NT2/D1 (cell line): Measurements from ENCODE around the gene ZNF385B.

Experiments
- DNase-seq: peaks from one replicate; pipeline ENCODE4 v3.0.0-alpha.2; 2011; ENCODE audit warnings: low read depth, low spot score
- H3K27me3 ChIP-seq: 2 replicates; pipeline ENCODE4 v1.6.0; 2011; ENCODE audit warnings: mild to moderate bottlenecking; ENCODE audit not compliant: insufficient read length, insufficient read depth
- H3K36me3 ChIP-seq: 2 replicates; pipeline ENCODE4 v1.6.1; 2011; ENCODE audit warnings: mild to moderate bottlenecking, low read length, mixed read lengths; ENCODE audit not compliant: insufficient read depth, insufficient read length
- H3K4me1 ChIP-seq: 2 replicates; pipeline ENCODE4 v1.5.1; 2011; ENCODE audit not compliant: insufficient read depth, insufficient read length
- H3K4me3 ChIP-seq: 2 replicates; pipeline ENCODE4 v1.5.1; 2011; ENCODE audit warnings: low read depth; ENCODE audit not compliant: insufficient read length
- H3K9ac ChIP-seq: 2 replicates; pipeline ENCODE4 v1.6.0; 2011; ENCODE audit warnings: low read depth; ENCODE audit not compliant: insufficient read length
- H3K9me3 ChIP-seq: 2 replicates; pipeline ENCODE4 v1.5.1; 2011; ENCODE audit warnings: mild to moderate bottlenecking, low read length; ENCODE audit not compliant: insufficient read depth
- SUZ12 ChIP-seq: IDR thresholded peaks from 2 replicates; pipeline ENCODE4 v1.6.1; 2011; ENCODE audit not compliant: insufficient read length, insufficient read depth; ENCODE audit errors: extremely low read depth
- YY1 ChIP-seq: IDR thresholded peaks from 2 replicates; pipeline ENCODE4 v1.6.1; 2011; ENCODE audit not compliant: insufficient read length, insufficient read depth
- ZNF274 ChIP-seq: IDR thresholded peaks from 2 replicates; pipeline ENCODE4 v1.6.1; 2011; ENCODE audit warnings: mild to moderate bottlenecking, low read depth, low read length

Gene ZNF385B

DNA sequence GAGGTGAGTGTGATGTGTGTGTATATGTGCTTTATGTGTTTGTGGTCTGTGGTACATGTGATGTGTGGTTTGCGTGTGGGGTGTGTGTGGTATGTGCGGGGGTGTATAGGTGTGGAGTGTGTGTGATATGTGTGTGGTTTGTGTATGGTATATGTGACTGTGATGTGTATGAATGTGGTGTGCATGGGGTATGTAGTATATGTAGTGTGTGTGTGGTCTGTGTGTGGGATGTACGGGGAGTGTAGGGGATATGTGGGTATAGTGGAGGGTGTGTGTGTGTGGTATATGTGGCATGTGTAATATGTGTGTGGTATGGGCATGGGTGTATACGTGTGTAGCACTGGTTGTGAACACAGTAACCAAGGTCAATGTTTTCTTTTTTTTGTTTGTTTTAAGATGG is 87.4 kb downstream of the ZNF385B start:
- H3K4me3 ChIP-seq: no peak overlapping the region
- DNase-seq: no peak
- H3K36me3 ChIP-seq: no peaks in the 10 kb centered on the region
- TF ChIP-seq YY1 (no peak), ZNF274 (no peak), SUZ12 (no peak)
- no peak overlapping the region for H3K9ac ChIP-seq
- no peaks in the 10 kb centered on the region for H3K9me3 ChIP-seq
- H3K27me3 ChIP-seq: no peaks in the 10 kb centered on the region
- no peaks in the 10 kb centered on the region for H3K4me1 ChIP-seq

DNA sequence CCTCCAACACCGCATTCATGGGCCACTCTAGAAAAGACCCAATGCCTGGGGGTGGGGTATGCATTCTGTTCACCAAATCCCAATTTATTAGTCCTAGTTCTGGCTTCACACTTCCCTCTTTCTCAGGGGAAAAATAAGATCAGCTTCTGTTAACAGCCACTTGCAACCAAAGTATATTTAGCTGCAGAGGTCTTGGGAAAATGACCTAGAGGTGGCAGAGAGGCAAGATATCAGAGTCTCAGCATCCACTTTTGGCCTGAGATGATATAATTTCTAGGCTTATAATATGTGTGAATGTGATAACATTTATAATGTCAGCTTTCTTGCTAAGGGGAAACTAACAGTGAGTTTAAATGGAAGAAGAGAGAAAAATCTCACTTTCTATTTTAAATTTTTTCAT is 89.1 kb downstream of the ZNF385B start:
- Histone ChIP-seq H3K27me3 (no peaks in the 10 kb centered on the region), H3K36me3 (no peaks in the 10 kb centered on the region), H3K4me3 (no peak overlapping the region), H3K9me3 (no peaks in the 10 kb centered on the region), H3K4me1 (no peaks in the 10 kb centered on the region), H3K9ac (no peak overlapping the region)
- no peak for TF ChIP-seq SUZ12
- TF ChIP-seq ZNF274: no peak
- no peak for TF ChIP-seq YY1
- no peak for DNase-seq

DNA sequence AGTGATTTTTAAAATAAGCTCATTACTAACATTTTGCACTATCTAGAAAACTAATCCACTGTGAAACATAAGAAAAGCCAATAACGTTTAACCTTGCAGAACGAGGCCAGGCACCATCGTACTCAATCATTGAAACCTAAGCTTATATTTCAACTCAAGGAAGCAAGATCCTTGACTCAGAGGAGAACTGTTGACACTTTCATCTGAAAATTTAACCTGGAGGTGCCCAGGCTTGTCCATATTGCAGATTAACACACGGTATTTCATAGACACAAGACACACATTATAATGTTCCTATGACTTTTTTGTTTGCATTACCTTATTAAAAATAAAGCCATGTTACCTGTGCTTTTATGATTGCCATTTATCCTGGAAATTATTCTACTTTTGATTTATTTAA is 89.6 kb downstream of the ZNF385B start:
- H3K27me3 ChIP-seq: no peaks in the 10 kb centered on the region
- H3K36me3 ChIP-seq: no peaks in the 10 kb centered on the region
- no peak for DNase-seq
- TF ChIP-seq SUZ12 (no peak), YY1 (no peak), ZNF274 (no peak)
- no peaks in the 10 kb centered on the region for H3K9me3 ChIP-seq
- H3K4me3 ChIP-seq: no peak overlapping the region
- H3K9ac ChIP-seq: no peak overlapping the region
- H3K4me1 ChIP-seq: no peaks in the 10 kb centered on the region

DNA sequence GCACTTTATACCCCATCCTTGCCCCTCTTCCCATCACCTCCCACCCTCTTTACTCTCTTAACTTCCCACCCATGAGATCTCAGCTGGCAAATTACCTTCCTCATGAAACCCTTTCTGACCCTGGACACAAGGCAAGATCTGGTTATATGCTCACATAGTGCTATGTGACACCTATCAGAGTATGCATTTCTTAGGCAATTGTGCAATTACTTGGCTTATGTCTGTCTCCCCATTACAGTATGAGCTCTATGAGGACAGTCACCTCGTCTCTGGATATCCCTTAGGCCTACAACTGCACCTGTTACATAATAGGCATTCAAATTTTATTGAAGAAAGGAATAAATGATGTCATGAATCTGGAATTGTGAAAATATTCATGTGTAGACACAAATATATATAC is 91.4 kb downstream of the ZNF385B start:
- TF ChIP-seq YY1 (no peak), ZNF274 (no peak), SUZ12 (no peak)
- no peaks in the 10 kb centered on the region for H3K4me1 ChIP-seq
- H3K9me3 ChIP-seq: no peaks in the 10 kb centered on the region
- H3K9ac ChIP-seq: no peak overlapping the region
- no peaks in the 10 kb centered on the region for H3K36me3 ChIP-seq
- no peaks in the 10 kb centered on the region for H3K27me3 ChIP-seq
- no peak overlapping the region for H3K4me3 ChIP-seq
- DNase-seq: no peak

DNA sequence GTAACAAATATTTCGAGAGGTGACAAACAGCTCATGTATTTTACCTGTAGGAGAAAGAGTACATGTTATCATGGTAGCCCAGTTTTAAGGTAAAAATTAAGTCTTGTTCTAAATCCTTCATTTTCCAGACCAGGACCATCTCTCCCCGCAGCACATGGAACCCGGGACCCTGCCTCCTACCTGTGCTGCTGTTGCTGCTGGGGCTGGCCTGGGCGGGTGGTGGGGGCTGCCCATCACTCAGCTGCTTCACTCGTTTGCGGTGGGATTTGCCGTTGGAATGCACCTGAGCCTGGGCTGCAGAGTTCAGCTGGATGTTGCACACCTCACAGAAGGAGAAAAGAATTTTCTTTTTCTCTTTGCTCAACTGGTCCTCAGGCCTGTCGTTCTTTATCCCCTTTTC is 92.1 kb downstream of the ZNF385B start:
- Histone ChIP-seq H3K9ac (no peak overlapping the region), H3K36me3 (no peaks in the 10 kb centered on the region)
- no peak for DNase-seq

DNA sequence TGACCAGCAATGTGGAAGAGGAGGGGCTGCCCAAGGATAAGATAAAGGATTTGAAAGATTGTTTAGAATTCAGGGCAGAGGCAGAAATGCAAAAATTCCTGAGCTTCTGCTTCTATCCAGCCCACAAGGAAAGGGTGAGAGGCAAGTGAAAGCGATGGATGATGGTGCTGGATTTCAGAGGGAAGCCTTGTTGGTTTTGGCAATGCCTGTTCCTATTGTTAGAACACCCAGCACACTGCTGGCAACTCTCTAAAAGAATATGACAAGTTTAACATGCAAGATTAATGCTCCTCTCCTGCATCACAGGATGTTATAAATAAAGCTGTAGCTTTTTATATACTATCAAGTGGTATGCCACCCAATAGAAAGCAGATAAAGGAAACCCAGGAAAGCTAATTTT is 92.6 kb downstream of the ZNF385B start:
- Histone ChIP-seq H3K4me1 (no peaks in the 10 kb centered on the region), H3K27me3 (no peaks in the 10 kb centered on the region), H3K36me3 (no peaks in the 10 kb centered on the region), H3K9ac (no peak overlapping the region), H3K4me3 (no peak overlapping the region), H3K9me3 (peaks cover 11% of the 10 kb centered on the region)
- TF ChIP-seq SUZ12 (no peak), ZNF274 (no peak), YY1 (no peak)
- no peak for DNase-seq

More for the DNA sequence above, 92.1 kb downstream of the ZNF385B start:
- no peak overlapping the region for H3K4me3 ChIP-seq
- TF ChIP-seq SUZ12 (no peak), ZNF274 (no peak), YY1 (no peak)
- peaks cover 6% of the 10 kb centered on the region for H3K9me3 ChIP-seq
- H3K27me3 ChIP-seq: no peaks in the 10 kb centered on the region
- H3K4me1 ChIP-seq: no peaks in the 10 kb centered on the region

DNA sequence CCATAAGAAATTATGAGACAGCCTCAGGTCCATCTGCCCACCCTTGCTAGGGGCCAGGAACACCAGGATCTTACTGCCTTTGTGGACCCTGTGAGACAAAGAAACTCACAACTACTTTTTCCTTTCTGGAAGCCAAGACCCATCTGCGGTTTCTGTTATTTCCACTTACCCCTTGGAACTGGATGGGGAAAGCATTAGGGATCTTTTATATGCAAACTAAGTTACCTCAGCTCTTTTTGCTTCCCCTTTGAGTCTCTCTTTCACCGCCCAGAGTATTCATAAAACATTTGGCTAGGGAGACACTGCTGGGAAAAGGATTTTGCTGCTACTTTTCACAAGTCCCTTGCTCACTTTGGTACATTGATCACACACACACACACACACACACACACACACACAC is 95.7 kb downstream of the ZNF385B start:
- no peak overlapping the region for H3K9ac ChIP-seq
- no peaks in the 10 kb centered on the region for H3K27me3 ChIP-seq

More for the DNA sequence above, 95.7 kb downstream of the ZNF385B start:
- Histone ChIP-seq H3K36me3 (no peaks in the 10 kb centered on the region), H3K4me3 (no peak overlapping the region), H3K9me3 (peaks cover 17% of the 10 kb centered on the region), H3K4me1 (no peaks in the 10 kb centered on the region)
- no peak for TF ChIP-seq ZNF274
- TF ChIP-seq YY1: no peak
- no peak for TF ChIP-seq SUZ12
- DNase-seq: peak; percentile 68
